SK-N-SH (cell line): Measurements from ENCODE around the gene KTN1. TPM values are rescaled to one million over a fixed set of nuclear protein-coding genes. Genes with fewer than 3 reads are reported as not detected.

Experiments
- CTCF ChIA-PET: fragments of 300-600, 350-600 bp; formaldehyde crosslinking; extraction: SDS; loops from one replicate; lab custom pipeline; 2021; lab: Yijun Ruan, JAX
- POLR2A ChIA-PET: fragments of 350-600 bp; sonication (Branson Sonifier 250); formaldehyde crosslinking; extraction: SDS; loops from one replicate; lab custom pipeline; 2020; ENCODE audit warnings: antibody characterized with exemption, inconsistent platforms; lab: Yijun Ruan, JAX
- DNase-seq: peaks from one replicate; pipeline ENCODE4 v3.0.0; 2012
- H2AFZ ChIP-seq: fragments of 200-600 bp; sonication (generic); 2 replicates; pipeline ENCODE4 v1.8.1; 2016; ENCODE audit warnings: antibody characterized with exemption, mild to moderate bottlenecking, low read depth
- H3F3A ChIP-seq: fragments of 200-600 bp; sonication (generic); replicated peaks from 2 replicates; pipeline ENCODE3; 2016; ENCODE audit warnings: antibody characterized with exemption, mild to moderate bottlenecking; ENCODE audit not compliant: insufficient read depth
- H3K27ac ChIP-seq, 2 experiments: fragments of 200-500 bp in 1 of 2; fragments of 200-600 bp in 1 of 2; sonication (Bioruptor generic) in 1 of 2; sonication (generic), shearing (Covaris generic) in 1 of 2; 2 replicates each; pipeline versions ENCODE4 v1.5.1 to v1.6.1; 2014 to 2016; ENCODE audit warnings: low read depth in 2 of 2, inconsistent platforms in 1 of 2, low read length in 1 of 2, mild to moderate bottlenecking in 1 of 2, mixed read lengths in 1 of 2
- H3K27me3 ChIP-seq: fragments of 200-600 bp; sonication (generic), shearing (Covaris generic); 2 replicates; pipeline ENCODE4 v1.6.1; 2016; ENCODE audit warnings: mixed run types; ENCODE audit not compliant: insufficient read depth
- H3K36me3 ChIP-seq, 2 experiments: fragments of 200-500 bp in 1 of 2; fragments of 200-600 bp in 1 of 2; sonication (Bioruptor generic) in 1 of 2; sonication (generic) in 1 of 2; replicated peaks in 1 of 2; 2 replicates each; pipeline versions ENCODE3 to v1.5.1; 2014 to 2016; ENCODE audit warnings: low read length in 1 of 2, mild to moderate bottlenecking in 1 of 2; ENCODE audit not compliant: insufficient read depth in 2 of 2, control insufficient read depth in 1 of 2
- H3K4me1 ChIP-seq, 2 experiments: fragments of 200-500 bp in 1 of 2; fragments of 200-600 bp in 1 of 2; sonication (Bioruptor generic) in 1 of 2; sonication (generic), shearing (Covaris generic) in 1 of 2; 2 replicates each; pipeline versions ENCODE4 v1.5.1 to v1.6.1; 2014 to 2016; ENCODE audit warnings: low read depth in 1 of 2, low read length in 1 of 2, mixed run types in 1 of 2; ENCODE audit not compliant: insufficient read depth in 2 of 2, control insufficient read depth in 1 of 2
- H3K4me2 ChIP-seq: fragments of 200-600 bp; sonication (generic), shearing (Covaris generic); 2 replicates; pipeline ENCODE4 v1.6.1; 2017; ENCODE audit warnings: mixed run types
- H3K4me3 ChIP-seq, 2 experiments: fragments of 200-500 bp in 1 of 2; fragments of 200-600 bp in 1 of 2; sonication (Bioruptor generic) in 1 of 2; sonication (generic), shearing (Covaris generic) in 1 of 2; 2 replicates each; pipeline versions ENCODE4 v1.5.1 to v1.8.1; 2014 to 2016; ENCODE audit warnings: low read depth in 2 of 2, inconsistent platforms in 1 of 2, low read length in 1 of 2, mild to moderate bottlenecking in 1 of 2, mixed read lengths in 1 of 2, moderate library complexity in 1 of 2
- H3K79me2 ChIP-seq: fragments of 200-600 bp; sonication (generic); 2 replicates; pipeline ENCODE4 v1.8.1; 2017; ENCODE audit warnings: mild to moderate bottlenecking; ENCODE audit not compliant: insufficient read depth
- H3K9ac ChIP-seq: fragments of 200-600 bp; sonication (generic); 2 replicates; pipeline ENCODE4 v1.6.1; 2017; ENCODE audit warnings: mixed run types
- H3K9me2 ChIP-seq: fragments of 200-600 bp; sonication (generic); 2 replicates; pipeline ENCODE4 v1.6.1; 2017; ENCODE audit warnings: mixed run types
- H3K9me3 ChIP-seq: fragments of 200-600 bp; sonication (generic); 2 replicates; pipeline ENCODE4 v1.6.1; 2017; ENCODE audit warnings: mixed run types, mild to moderate bottlenecking, moderate library complexity
- H4K20me1 ChIP-seq: fragments of 200-600 bp; sonication (generic); 2 replicates; pipeline ENCODE4 v1.6.1; 2017; ENCODE audit warnings: mild to moderate bottlenecking, mixed run types; ENCODE audit not compliant: insufficient read depth
- CHD2 ChIP-seq: fragments of 150-350 bp; IDR thresholded peaks from 2 replicates; pipeline ENCODE4 v1.6.1; 2018; ENCODE audit warnings: low read length; ENCODE audit not compliant: partially characterized antibody
- ELF1 ChIP-seq: IDR thresholded peaks from 2 replicates; pipeline ENCODE4 v1.4.0; 2012
- EP300 ChIP-seq, 2 experiments: IDR thresholded peaks; 2 replicates each; pipeline versions ENCODE4 v1.4.0 to v1.6.1; 2012; ENCODE audit warnings: borderline replicate concordance in 1 of 2, low read depth in 1 of 2, low read length in 1 of 2
- EZH2phosphoT487 ChIP-seq: fragments of 200-600 bp; sonication (generic); IDR thresholded peaks from 2 replicates; pipeline ENCODE4 v1.6.1; 2017; ENCODE audit warnings: low read depth, mixed run types, mild to moderate bottlenecking, antibody characterized with exemption, moderate library complexity, borderline replicate concordance
- FOSL2 ChIP-seq: IDR thresholded peaks from 2 replicates; pipeline ENCODE4 v1.4.0; 2012; ENCODE audit warnings: low read depth, mild to moderate bottlenecking, moderate library complexity, borderline replicate concordance
- FOXM1 ChIP-seq: IDR thresholded peaks from 2 replicates; pipeline ENCODE4 v1.4.0; 2012; ENCODE audit warnings: low read depth, mild to moderate bottlenecking
- GATA2 ChIP-seq: sonication (generic); formaldehyde crosslinking; IDR thresholded peaks from 2 replicates; pipeline ENCODE4 v1.5.0; 2020; ENCODE audit warnings: mild to moderate bottlenecking, missing genetic modification reagents
- JUND ChIP-seq: IDR thresholded peaks from 2 replicates; pipeline ENCODE4 v1.4.0; 2012
- MEF2A ChIP-seq: IDR thresholded peaks from 2 replicates; pipeline ENCODE4 v1.4.0; 2012; ENCODE audit warnings: low read depth, borderline replicate concordance
- MXI1 ChIP-seq: IDR thresholded peaks from 2 replicates; pipeline ENCODE4 v1.6.1; 2012; ENCODE audit warnings: mild to moderate bottlenecking, low read depth, low read length, improper control_type of control experiment
- NFIC ChIP-seq: IDR thresholded peaks from 2 replicates; pipeline ENCODE4 v1.4.0; 2012; ENCODE audit warnings: borderline replicate concordance
- NRF1 ChIP-seq: IDR thresholded peaks from 2 replicates; pipeline ENCODE4 v1.6.1; 2012; ENCODE audit warnings: low read depth, mild to moderate bottlenecking, low read length
- RAD21 ChIP-seq: IDR thresholded peaks from 2 replicates; pipeline ENCODE4 v1.6.1; 2012; ENCODE audit warnings: mild to moderate bottlenecking, low read length
- RXRA ChIP-seq: IDR thresholded peaks from 2 replicates; pipeline ENCODE4 v1.4.0; 2012; ENCODE audit warnings: low read depth, mild to moderate bottlenecking, borderline replicate concordance
- SIN3A ChIP-seq: IDR thresholded peaks from 2 replicates; pipeline ENCODE4 v1.6.1; 2012; ENCODE audit warnings: low read depth, mild to moderate bottlenecking, low read length, moderate library complexity, borderline replicate concordance
- SMC3 ChIP-seq: IDR thresholded peaks from 2 replicates; pipeline ENCODE4 v1.6.1; 2012; ENCODE audit warnings: low read depth, low read length, improper control_type of control experiment
- TAF1 ChIP-seq: IDR thresholded peaks from 2 replicates; pipeline ENCODE4 v1.6.1; 2012; ENCODE audit warnings: low read depth, mild to moderate bottlenecking, low read length, moderate library complexity, borderline replicate concordance
- TCF12 ChIP-seq: IDR thresholded peaks from 2 replicates; pipeline ENCODE4 v1.4.0; 2012
- TEAD4 ChIP-seq: IDR thresholded peaks from 2 replicates; pipeline ENCODE4 v1.4.0; 2012; ENCODE audit warnings: mild to moderate bottlenecking, borderline replicate concordance; ENCODE audit not compliant: insufficient read depth
- YY1 ChIP-seq: IDR thresholded peaks from 2 replicates; pipeline ENCODE4 v1.4.0; 2012; ENCODE audit warnings: low read depth, mild to moderate bottlenecking
- WGBS: methylation state at CpG from one replicate; pipeline ENCODE4 v1.1.6; 2017; ENCODE audit warnings: low lambda C conversion rate; 5-methylcytosine and 5-hydroxymethylcytosine counted together
- polyA plus RNA-seq, 3 experiments: library from polyadenylated mRNA; depleted of rRNA; stranded (reverse); fragments of >200 nt; gene quantifications; 2 replicates each; pipeline ENCODE4 v1.2.3, GENCODE V29; 2012
- TF ChIP-seq, protein P1 (sequence below): IDR thresholded peaks from 2 replicates; pipeline ENCODE4; 2012
- TF ChIP-seq, protein P2 (sequence below): IDR thresholded peaks from 2 replicates; pipeline ENCODE4 v1.6.1; 2012; ENCODE audit warnings: mild to moderate bottlenecking, low read depth, low read length, moderate library complexity
- TF ChIP-seq, protein P3 (sequence below): fragments of 200-600 bp; sonication (generic); IDR thresholded peaks from 2 replicates; pipeline ENCODE4 v1.6.1; 2017; ENCODE audit warnings: antibody characterized with exemption, mild to moderate bottlenecking, moderate library complexity
- TF ChIP-seq, protein P4 (sequence below): IDR thresholded peaks from 2 replicates; pipeline ENCODE4 v1.4.0; 2012; ENCODE audit warnings: low read depth
- TF ChIP-seq, protein P5 (sequence below): IDR thresholded peaks from 2 replicates; pipeline ENCODE4 v1.4.0; 2012; ENCODE audit warnings: low read depth, borderline replicate concordance

Gene KTN1
- polyA plus RNA-seq, 1 of the 3 experiments (the other 2 are of a cell fraction), result 39.5 TPM

DNA sequence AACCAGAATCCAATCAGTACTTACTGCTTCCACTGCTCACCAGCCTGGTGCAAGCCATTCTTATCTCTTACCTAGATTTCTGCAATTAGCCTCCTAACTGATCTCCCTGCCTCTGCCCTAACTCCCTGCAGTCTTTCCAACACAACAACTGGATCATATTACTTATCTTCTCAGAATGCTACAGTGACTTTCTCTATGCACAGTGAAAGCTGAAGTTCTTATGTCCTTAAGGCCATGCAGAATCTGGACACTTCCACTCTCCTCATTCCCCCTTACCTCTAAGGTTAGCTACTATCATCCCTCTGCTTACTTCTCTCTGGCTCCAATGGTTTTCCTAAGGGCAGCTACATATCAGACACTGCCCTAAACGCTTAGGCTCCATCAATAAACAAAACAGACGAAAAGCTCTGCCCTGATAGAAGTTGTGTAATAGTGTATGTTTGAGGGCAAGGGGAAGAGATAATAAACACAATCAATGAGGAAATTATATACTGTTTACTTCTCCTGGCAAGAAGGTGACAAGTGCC is 4.0 kb downstream of the KTN1 start:
- no peaks in the 10 kb centered on the region for H3K9me2 ChIP-seq
- WGBS, result 69% methylated on average over 2 of the region's 2 CpGs
- peaks cover 16% of the 10 kb centered on the region for H3F3A ChIP-seq
- H3K4me3 ChIP-seq, result no peak overlapping the region
- H3K36me3 ChIP-seq, result peaks cover 0 to 3% of the 10 kb centered on the region in 2 experiments
- no peak overlapping the region for H3K9ac ChIP-seq
- ChIA-PET POLR2A (no interaction called here), CTCF (interaction anchor here (1.1 to 2.4 kb wide), 2 partner anchors 9 to 138 kb away, joined by 3 to 9 read pairs; no protein-coding TSS in a partner anchor)
- H3K79me2 ChIP-seq, result peaks cover 94% of the 10 kb centered on the region
- H3K27ac ChIP-seq, result peak overlapping the region; percentile 5 to 76; a peak in 3 of 4 replicates
- peak; percentile 46 for DNase-seq
- H3K4me1 ChIP-seq, result peaks cover 21 to 58% of the 10 kb centered on the region in 2 experiments
- H4K20me1 ChIP-seq, result peaks cover 84% of the 10 kb centered on the region
- H3K9me3 ChIP-seq, result no peaks in the 10 kb centered on the region
- H2AFZ ChIP-seq, result no peak overlapping the region
- 0 out of 2 replicates have a peak overlapping the region, but pooled peaks have one; percentile 25 for H3K4me2 ChIP-seq
- no peaks in the 10 kb centered on the region for H3K27me3 ChIP-seq
- no peak; a peak in 1 of 4 replicates for TF ChIP-seq EP300 (IDR thresholded peaks at IDR 0.05; ENCODE audit: borderline replicate concordance in 1 of 2, low read depth in 1 of 2, low read length in 1 of 2)
- no peak for TF ChIP-seq NFIC
- peak; percentile 17; the same call in 1 of the 2 replicates for TF ChIP-seq MXI1
- no peak for TF ChIP-seq EZH2phosphoT487
- TF ChIP-seq, protein P1, sequence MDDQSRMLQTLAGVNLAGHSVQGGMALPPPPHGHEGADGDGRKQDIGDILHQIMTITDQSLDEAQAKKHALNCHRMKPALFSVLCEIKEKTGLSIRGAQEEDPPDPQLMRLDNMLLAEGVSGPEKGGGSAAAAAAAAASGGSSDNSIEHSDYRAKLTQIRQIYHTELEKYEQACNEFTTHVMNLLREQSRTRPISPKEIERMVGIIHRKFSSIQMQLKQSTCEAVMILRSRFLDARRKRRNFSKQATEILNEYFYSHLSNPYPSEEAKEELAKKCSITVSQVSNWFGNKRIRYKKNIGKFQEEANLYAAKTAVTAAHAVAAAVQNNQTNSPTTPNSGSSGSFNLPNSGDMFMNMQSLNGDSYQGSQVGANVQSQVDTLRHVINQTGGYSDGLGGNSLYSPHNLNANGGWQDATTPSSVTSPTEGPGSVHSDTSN, result no peak
- TF ChIP-seq NRF1, result no peak
- TF ChIP-seq SIN3A, result no peak
- no peak for TF ChIP-seq SMC3
- TF ChIP-seq GATA2 (CRISPR knock-in tag), result peak; percentile 87
- no peak for TF ChIP-seq RXRA
- TF ChIP-seq CHD2, result no peak
- TF ChIP-seq FOXM1, result no peak
- TF ChIP-seq TCF12, result 0 out of 2 replicates have a peak, but pooled peaks have one; percentile 15
- TF ChIP-seq, protein P2, sequence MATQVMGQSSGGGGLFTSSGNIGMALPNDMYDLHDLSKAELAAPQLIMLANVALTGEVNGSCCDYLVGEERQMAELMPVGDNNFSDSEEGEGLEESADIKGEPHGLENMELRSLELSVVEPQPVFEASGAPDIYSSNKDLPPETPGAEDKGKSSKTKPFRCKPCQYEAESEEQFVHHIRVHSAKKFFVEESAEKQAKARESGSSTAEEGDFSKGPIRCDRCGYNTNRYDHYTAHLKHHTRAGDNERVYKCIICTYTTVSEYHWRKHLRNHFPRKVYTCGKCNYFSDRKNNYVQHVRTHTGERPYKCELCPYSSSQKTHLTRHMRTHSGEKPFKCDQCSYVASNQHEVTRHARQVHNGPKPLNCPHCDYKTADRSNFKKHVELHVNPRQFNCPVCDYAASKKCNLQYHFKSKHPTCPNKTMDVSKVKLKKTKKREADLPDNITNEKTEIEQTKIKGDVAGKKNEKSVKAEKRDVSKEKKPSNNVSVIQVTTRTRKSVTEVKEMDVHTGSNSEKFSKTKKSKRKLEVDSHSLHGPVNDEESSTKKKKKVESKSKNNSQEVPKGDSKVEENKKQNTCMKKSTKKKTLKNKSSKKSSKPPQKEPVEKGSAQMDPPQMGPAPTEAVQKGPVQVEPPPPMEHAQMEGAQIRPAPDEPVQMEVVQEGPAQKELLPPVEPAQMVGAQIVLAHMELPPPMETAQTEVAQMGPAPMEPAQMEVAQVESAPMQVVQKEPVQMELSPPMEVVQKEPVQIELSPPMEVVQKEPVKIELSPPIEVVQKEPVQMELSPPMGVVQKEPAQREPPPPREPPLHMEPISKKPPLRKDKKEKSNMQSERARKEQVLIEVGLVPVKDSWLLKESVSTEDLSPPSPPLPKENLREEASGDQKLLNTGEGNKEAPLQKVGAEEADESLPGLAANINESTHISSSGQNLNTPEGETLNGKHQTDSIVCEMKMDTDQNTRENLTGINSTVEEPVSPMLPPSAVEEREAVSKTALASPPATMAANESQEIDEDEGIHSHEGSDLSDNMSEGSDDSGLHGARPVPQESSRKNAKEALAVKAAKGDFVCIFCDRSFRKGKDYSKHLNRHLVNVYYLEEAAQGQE, result no peak
- TF ChIP-seq, protein P3, sequence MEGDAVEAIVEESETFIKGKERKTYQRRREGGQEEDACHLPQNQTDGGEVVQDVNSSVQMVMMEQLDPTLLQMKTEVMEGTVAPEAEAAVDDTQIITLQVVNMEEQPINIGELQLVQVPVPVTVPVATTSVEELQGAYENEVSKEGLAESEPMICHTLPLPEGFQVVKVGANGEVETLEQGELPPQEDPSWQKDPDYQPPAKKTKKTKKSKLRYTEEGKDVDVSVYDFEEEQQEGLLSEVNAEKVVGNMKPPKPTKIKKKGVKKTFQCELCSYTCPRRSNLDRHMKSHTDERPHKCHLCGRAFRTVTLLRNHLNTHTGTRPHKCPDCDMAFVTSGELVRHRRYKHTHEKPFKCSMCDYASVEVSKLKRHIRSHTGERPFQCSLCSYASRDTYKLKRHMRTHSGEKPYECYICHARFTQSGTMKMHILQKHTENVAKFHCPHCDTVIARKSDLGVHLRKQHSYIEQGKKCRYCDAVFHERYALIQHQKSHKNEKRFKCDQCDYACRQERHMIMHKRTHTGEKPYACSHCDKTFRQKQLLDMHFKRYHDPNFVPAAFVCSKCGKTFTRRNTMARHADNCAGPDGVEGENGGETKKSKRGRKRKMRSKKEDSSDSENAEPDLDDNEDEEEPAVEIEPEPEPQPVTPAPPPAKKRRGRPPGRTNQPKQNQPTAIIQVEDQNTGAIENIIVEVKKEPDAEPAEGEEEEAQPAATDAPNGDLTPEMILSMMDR, result no peak
- no peak for TF ChIP-seq YY1
- no peak for TF ChIP-seq MEF2A
- 0 out of 2 replicates have a peak, but pooled peaks have one; percentile 17 for TF ChIP-seq TAF1
- TF ChIP-seq RAD21, result no peak
- TF ChIP-seq, protein P4, sequence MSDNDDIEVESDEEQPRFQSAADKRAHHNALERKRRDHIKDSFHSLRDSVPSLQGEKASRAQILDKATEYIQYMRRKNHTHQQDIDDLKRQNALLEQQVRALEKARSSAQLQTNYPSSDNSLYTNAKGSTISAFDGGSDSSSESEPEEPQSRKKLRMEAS, result no peak
- TF ChIP-seq TEAD4, result no peak
- no peak for TF ChIP-seq ELF1
- no peak for TF ChIP-seq JUND
- no peak for TF ChIP-seq FOSL2
- TF ChIP-seq, protein P5, sequence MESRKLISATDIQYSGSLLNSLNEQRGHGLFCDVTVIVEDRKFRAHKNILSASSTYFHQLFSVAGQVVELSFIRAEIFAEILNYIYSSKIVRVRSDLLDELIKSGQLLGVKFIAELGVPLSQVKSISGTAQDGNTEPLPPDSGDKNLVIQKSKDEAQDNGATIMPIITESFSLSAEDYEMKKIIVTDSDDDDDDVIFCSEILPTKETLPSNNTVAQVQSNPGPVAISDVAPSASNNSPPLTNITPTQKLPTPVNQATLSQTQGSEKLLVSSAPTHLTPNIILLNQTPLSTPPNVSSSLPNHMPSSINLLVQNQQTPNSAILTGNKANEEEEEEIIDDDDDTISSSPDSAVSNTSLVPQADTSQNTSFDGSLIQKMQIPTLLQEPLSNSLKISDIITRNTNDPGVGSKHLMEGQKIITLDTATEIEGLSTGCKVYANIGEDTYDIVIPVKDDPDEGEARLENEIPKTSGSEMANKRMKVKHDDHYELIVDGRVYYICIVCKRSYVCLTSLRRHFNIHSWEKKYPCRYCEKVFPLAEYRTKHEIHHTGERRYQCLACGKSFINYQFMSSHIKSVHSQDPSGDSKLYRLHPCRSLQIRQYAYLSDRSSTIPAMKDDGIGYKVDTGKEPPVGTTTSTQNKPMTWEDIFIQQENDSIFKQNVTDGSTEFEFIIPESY, result no peak
